Stomach (tissue), 9 donors: ENCODE results near the gene PPARA. TPM values are rescaled to one million over a fixed set of nuclear protein-coding genes. Genes with fewer than 3 reads are reported as not detected.
A peak's percentile ranks its signal among the peaks of the same experiment; 100 is the strongest.

Experiments used
- DNase-seq, 2 donors: peaks; one replicate each; pipeline versions ENCODE4 v3.0.0 to v3.0.0-alpha.2; 2013 to 2019
- H3K27ac ChIP-seq, 5 donors: fragments of 200-600 bp in 4 of 5; sonication (generic) in 4 of 5; one replicate each; pipeline ENCODE4 v1.5.1; 2013 to 2019; ENCODE audit warnings: mild to moderate bottlenecking in 1 of 5, moderate library complexity in 1 of 5
- H3K27me3 ChIP-seq, 3 donors: fragments of 200-600 bp; sonication (generic); one replicate each; pipeline ENCODE4 v1.5.1; 2017 to 2019; ENCODE audit warnings: mixed run types in 1 of 3
- H3K36me3 ChIP-seq, 4 donors: fragments of 200-600 bp; sonication (generic); 1 replicate in 3 of 4; 2 replicates in 1 of 4; pipeline ENCODE4 v1.5.1; 2016 to 2019
- H3K4me1 ChIP-seq, 4 donors: fragments of 200-600 bp; sonication (generic); one replicate each; pipeline ENCODE4 v1.5.1; 2016 to 2019
- H3K4me3 ChIP-seq, 4 donors: fragments of 200-600 bp; sonication (generic) in 3 of 4; one replicate each; pipeline ENCODE4 v1.5.1; 2016 to 2019; ENCODE audit warnings: mild to moderate bottlenecking in 1 of 4
- H3K9me3 ChIP-seq, 4 donors: fragments of 200-600 bp; sonication (generic); one replicate each; pipeline ENCODE4 v1.5.1; 2016 to 2019
- EP300 ChIP-seq: sonication (generic); formaldehyde crosslinking; IDR thresholded peaks from one replicate; pipeline ENCODE4 v1.6.1; 2017; ENCODE audit warnings: antibody characterized with exemption
- POLR2A ChIP-seq, 4 donors: fragments of 450-650 bp; IDR thresholded peaks; one replicate each; pipeline ENCODE4 v1.6.1; 2016; ENCODE audit warnings: antibody characterized with exemption in 4 of 4, control low read depth in 2 of 4, mild to moderate bottlenecking in 1 of 4, moderate library complexity in 1 of 4
- POLR2AphosphoS5 ChIP-seq, 3 donors: sonication (generic); formaldehyde crosslinking; IDR thresholded peaks; one replicate each; pipeline ENCODE4 v1.6.1; 2016; ENCODE audit warnings: antibody characterized with exemption in 3 of 3
- WGBS, 5 donors: extraction: QIAGEN DNeasy Blood & Tissue Kit in 3 of 5; methylation state at CpG; one replicate each; pipeline versions ENCODE4 v1.1.5 to v1.1.7; 2013 to 2018; 5-methylcytosine and 5-hydroxymethylcytosine counted together
- intact Hi-C: fragments of 100-400 bp; cut with DNase I; formaldehyde crosslinking; loops from one replicate; pipeline ENCODE4 v1.15.1; 2023; ENCODE audit warnings: low total_unique reads
- polyA plus RNA-seq, 3 donors: library from polyadenylated mRNA; stranded (reverse); fragments of 200-250 nt; gene quantifications; one replicate each; pipeline ENCODE4 v1.2.3, GENCODE V29; 2013
- total RNA-seq, 5 donors: library from RNA; depleted of rRNA; stranded (reverse); fragments of >200 nt; gene quantifications; one replicate each; pipeline versions ENCODE4 v1.1.0 to v1.2.3, GENCODE V29; 2014 to 2016
- TF ChIP-seq, protein P1 (sequence below), 7 experiments: fragments of 450-650 bp in 4 of 7; fragments of 200-600 bp in 3 of 7; sonication (generic) in 3 of 7; IDR thresholded peaks; one replicate each; pipeline ENCODE4 v1.5.1; 2016 to 2019; ENCODE audit warnings: antibody characterized with exemption in 7 of 7, control low read depth in 2 of 7, mild to moderate bottlenecking in 1 of 7
- donor health status: healthy with polysubstance abuse.
- donor health status: Bipolar disorder and iron deficiency.
- donor health status: healthy.

Gene PPARA
- total and polyA plus RNA-seq, 8 donors = 3.4 to 28.8 (median 11.6) TPM

DNA sequence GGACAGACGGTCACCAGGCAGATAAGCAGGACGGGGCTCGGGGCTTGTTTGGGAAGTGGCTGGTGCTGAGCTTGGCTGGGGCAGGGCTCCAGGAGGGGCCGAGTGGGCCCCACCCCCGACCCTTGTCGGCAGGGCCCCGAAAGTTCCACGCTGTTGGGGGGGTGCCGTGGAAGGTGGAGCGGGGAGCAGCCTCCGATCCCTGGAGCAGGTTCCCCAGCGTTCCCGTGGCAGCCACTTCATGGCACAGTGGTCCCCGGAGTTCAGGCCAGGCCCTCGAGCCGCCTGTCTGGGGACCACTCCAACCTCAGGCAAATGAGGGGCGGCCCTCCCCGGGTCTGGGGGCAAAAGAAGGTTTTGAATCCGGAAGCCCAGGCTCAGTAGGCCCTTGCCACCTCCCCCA, 46.7 kb upstream of the PPARA start:
- H3K4me3 ChIP-seq = peak overlapping the region in 1 of 4 donors; percentile 24
- no peaks in the 10 kb centered on the region for H3K9me3 ChIP-seq
- H3K27ac ChIP-seq = peak overlapping the region; percentile 65 to 91 (median 90)
- no peaks in the 10 kb centered on the region for H3K27me3 ChIP-seq
- TF ChIP-seq EP300 = no peak
- no peak for TF ChIP-seq POLR2A (IDR thresholded peaks at IDR 0.05)
- TF ChIP-seq POLR2AphosphoS5 (IDR thresholded peaks at IDR 0.05) = no peak
- TF ChIP-seq, protein P1, sequence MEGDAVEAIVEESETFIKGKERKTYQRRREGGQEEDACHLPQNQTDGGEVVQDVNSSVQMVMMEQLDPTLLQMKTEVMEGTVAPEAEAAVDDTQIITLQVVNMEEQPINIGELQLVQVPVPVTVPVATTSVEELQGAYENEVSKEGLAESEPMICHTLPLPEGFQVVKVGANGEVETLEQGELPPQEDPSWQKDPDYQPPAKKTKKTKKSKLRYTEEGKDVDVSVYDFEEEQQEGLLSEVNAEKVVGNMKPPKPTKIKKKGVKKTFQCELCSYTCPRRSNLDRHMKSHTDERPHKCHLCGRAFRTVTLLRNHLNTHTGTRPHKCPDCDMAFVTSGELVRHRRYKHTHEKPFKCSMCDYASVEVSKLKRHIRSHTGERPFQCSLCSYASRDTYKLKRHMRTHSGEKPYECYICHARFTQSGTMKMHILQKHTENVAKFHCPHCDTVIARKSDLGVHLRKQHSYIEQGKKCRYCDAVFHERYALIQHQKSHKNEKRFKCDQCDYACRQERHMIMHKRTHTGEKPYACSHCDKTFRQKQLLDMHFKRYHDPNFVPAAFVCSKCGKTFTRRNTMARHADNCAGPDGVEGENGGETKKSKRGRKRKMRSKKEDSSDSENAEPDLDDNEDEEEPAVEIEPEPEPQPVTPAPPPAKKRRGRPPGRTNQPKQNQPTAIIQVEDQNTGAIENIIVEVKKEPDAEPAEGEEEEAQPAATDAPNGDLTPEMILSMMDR (IDR thresholded peaks at IDR 0.05) = no peak
- WGBS, 5 donors = 66 to 82% (median 72%) methylated on average over 18 to 19 of the region's 19 CpGs
- intact Hi-C loops = no loop called here
- no peak for DNase-seq
- H3K4me1 ChIP-seq = peaks cover 81 to 100% (median 92%) of the 10 kb centered on the region in 4 donors
- H3K36me3 ChIP-seq = peaks cover 63 to 92% (median 79%) of the 10 kb centered on the region in 4 donors

DNA sequence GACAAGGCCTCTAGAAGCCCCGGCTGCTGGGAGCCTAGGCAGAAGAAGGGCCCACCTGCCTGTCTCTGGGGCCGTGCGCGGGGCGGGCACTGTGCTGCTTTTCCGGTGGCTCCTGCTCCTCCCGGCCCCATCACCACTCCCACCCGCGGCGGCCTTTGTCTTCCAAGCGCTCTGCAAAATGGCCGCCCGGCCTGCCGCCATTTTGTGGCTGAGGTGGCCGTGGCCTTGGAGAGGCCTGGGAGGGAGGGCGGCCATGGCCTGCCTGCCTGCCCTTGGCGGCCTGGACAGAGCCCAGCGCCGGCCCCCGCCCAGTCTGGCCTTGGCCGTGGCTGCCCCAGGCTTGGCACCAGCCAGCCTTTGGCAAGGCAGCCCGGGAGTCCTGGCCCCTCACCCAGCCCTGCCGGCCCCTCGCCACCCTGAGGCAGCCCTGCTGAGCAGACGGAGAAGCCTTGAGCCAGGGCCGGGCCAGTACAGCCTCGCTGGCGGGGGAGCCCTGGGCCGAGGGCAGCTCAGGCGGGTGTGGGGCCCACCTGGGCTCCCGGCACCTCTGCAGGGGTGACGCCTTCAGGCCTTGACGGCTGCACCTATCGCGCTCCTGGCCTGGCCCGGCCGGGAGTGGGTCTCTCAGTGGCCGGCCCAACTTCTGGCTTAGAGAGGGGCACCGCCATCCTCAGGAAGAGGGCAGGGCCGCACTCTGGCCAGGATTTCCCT, 46.0 kb upstream of the PPARA start:
- no peaks in the 10 kb centered on the region for H3K9me3 ChIP-seq
- peak in 1 of 2 donors; percentile 83 for DNase-seq
- peaks cover 81 to 100% (median 92%) of the 10 kb centered on the region in 4 donors for H3K4me1 ChIP-seq
- H3K36me3 ChIP-seq = peaks cover 57 to 91% (median 79%) of the 10 kb centered on the region in 4 donors
- peak overlapping the region in 1 of 4 donors; percentile 24 for H3K4me3 ChIP-seq
- 42 to 79% (median 48%) methylated on average over 8 to 40 of the region's 40 CpGs for WGBS, 5 donors
- TF ChIP-seq POLR2AphosphoS5 (IDR thresholded peaks at IDR 0.05) (peak in 1 of 3 donors; percentile 29), POLR2A (IDR thresholded peaks at IDR 0.05) (no peak)
- TF ChIP-seq, protein P1 (IDR thresholded peaks at IDR 0.05) = no peak
- no peaks in the 10 kb centered on the region for H3K27me3 ChIP-seq
- H3K27ac ChIP-seq = peak overlapping the region; percentile 65 to 91 (median 90)
- intact Hi-C loops = no loop called here

DNA sequence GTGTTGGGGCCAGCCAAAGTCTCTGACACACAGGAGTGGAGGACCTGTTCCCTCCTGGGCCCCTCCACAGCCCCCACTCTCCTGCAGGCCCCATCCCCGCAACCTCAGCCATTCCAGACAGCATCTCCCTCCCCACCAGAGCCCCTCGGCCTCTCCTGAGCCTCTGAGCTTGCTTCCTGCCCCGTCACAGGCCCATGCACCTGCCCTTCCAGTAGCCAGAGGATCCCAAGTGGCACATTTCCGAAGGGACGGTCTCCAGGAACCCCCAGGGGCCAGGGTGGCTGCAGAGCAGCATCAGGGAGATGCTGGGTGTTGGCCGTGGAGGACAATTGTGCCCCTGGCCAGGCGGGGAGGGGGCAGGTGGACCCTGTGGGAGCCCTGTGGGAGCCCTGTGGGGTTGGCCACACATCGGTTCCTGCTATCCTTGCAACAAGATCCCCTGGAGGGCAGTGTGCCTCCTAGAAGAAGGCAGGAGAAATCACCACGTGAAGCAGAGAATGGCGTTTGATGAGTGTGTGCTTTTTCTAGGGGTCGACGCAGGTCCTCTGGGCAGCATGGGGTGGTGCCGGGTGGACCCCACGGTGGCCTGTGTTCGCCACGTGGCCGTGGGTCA, 45.3 kb upstream of the PPARA start:
- TF ChIP-seq POLR2A (IDR thresholded peaks at IDR 0.05) = no peak
- TF ChIP-seq EP300 = no peak
- TF ChIP-seq, protein P1 (IDR thresholded peaks at IDR 0.05) = no peak
- TF ChIP-seq POLR2AphosphoS5 (IDR thresholded peaks at IDR 0.05) = no peak
- H3K27me3 ChIP-seq = no peaks in the 10 kb centered on the region
- H3K4me3 ChIP-seq = peak overlapping the region in 1 of 4 donors; percentile 25
- no peaks in the 10 kb centered on the region for H3K9me3 ChIP-seq
- H3K27ac ChIP-seq = peak overlapping the region; percentile 65 to 91 (median 90)
- intact Hi-C loops = no loop called here
- DNase-seq = peak in 1 of 2 donors; percentile 22
- peaks cover 81 to 100% (median 96%) of the 10 kb centered on the region in 4 donors for H3K4me1 ChIP-seq
- 52 to 60% (median 53%) methylated on average over 14 to 17 of the region's 17 CpGs for WGBS, 5 donors
- peaks cover 58 to 91% (median 79%) of the 10 kb centered on the region in 4 donors for H3K36me3 ChIP-seq

DNA sequence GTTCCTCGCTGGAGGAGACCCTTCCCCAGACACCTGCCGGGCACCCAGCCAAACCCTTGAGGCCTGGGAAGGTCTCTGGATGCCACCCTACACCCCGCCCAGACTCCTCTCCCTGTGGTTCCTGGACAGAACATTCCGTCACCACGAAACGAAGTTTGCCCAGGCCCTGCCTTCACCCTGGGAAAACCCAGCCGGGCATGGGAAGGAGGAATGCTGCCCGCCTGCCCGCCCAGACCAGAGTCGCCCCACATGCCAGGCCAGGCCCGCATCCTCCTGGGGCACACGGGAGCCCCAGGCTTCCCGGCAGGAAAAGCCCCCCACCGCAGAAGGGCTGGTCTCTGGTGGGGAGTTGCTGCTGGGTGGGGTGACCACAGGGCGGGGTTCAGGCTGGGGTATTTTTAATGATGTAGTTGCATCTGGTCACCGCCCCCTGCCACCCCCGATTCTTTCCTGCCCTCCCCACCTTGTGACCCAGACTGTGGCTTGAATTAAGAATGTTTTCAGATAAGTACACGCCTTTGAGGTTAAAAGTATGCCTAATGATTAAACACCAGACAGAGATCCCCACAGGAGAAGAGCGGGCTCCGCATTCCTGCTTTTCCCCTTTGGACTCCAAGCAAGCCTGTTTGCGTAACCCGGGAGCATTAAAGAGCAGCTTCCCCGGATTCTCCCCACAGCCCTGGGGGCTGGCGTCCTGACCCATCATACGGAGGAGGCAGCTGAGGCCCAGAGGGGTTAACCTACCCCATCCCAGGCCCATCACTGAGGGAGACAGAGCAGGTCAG, 44.6 kb upstream of the PPARA start:
- intact Hi-C loops = no loop called here
- H3K4me3 ChIP-seq = peak overlapping the region in 1 of 4 donors; percentile 25
- peak; percentile 59 to 79 for DNase-seq
- no peaks in the 10 kb centered on the region for H3K27me3 ChIP-seq
- no peaks in the 10 kb centered on the region for H3K9me3 ChIP-seq
- peaks cover 86 to 100% (median 97%) of the 10 kb centered on the region in 4 donors for H3K4me1 ChIP-seq
- peak in 2 of 3 donors; percentile 51 to 62 for TF ChIP-seq POLR2AphosphoS5 (IDR thresholded peaks at IDR 0.05)
- TF ChIP-seq EP300 = no peak
- peak overlapping the region; percentile 65 to 91 (median 90) for H3K27ac ChIP-seq
- H3K36me3 ChIP-seq = peaks cover 58 to 91% (median 79%) of the 10 kb centered on the region in 4 donors
- WGBS, 5 donors = 26 to 42% (median 30%) methylated on average over 14 to 25 of the region's 25 CpGs
